Lung microvascular endothelial cell (primary cell): ENCODE data around the gene ADSS1. TPM values are rescaled to one million over a fixed set of nuclear protein-coding genes. Genes with fewer than 3 reads are reported as not detected.
"Not testable (repeated sequence)": the region's sequence is repeated elsewhere in the genome, so short reads cannot be mapped to it uniquely, and the experiment has no call there.

Experiments
- DNase-seq, 2 donors: peaks; one replicate each; pipeline versions ENCODE4 v3.0.0 to v3.0.0-alpha.2; 2010; ENCODE audit warnings: low read depth in 2 of 2
- total RNA-seq: library from RNA; depleted of rRNA; stranded (reverse); fragments of >200 nt; gene quantifications from 2 replicates; pipeline ENCODE4 v1.2.1, GENCODE V29; 2014

Gene ADSS1
- total RNA-seq, 1 donor from 2014 or later, result 1.8 TPM

DNA sequence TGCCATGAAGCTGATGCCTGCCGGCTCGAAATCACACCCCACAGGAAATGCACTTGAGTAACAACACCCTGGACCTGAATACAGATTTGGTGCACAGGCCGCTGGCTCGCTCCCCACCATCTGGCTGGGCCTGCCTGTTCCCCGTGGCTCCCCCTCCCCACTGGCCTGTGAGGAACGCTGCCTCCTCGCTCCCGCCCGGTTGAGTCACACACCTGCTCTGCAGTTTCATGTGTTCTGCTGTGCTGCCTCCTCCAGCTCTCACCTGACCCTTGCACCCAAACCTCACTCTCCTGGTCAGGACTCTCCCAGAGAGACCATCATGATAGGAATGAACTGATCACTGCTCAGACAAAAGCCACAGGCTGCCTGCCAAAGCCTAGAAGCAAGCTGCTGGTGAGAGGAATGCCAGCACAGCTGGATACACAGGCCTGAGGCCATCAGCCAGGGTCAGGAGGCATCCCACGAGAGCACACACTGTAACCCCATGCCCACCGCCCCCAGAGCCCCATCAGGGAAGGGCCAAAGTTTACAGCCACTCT is 25.2 kb downstream of the ADSS1 start:
- no peak for DNase-seq

DNA sequence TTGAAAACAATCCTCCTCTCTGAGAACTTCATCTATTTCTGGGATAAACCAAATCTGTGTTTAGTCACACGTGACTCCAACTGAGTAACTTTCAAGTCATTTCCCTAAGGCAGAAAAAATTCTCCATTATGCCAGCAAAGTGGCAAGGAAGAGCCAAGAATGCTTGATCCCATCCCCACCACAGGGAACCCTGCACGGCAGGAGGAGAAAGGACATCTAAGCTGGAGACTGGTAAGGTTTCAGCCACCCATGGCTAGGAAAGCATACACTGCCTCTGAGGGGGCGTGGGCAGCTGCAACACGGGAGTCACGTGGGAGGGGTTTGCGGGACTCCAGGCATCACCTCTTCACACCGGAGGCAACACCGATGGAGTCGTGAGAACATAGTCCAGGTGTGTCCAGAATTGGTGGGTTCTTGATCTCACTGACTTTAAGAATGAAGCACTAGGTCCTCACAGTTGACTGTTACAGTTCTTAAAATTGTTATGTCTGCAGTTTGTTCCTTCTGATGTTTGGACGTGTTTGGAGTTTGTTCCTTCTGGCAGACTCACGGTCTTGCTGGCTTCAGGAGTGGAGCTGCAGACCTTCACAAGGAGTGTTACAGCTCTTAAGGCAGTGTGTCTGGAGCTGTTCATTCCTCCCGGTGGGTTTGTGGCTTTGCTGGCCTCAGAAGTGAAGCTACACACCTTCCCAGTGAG is 26.2 kb downstream of the ADSS1 start:
- DNase-seq, result no peak

DNA sequence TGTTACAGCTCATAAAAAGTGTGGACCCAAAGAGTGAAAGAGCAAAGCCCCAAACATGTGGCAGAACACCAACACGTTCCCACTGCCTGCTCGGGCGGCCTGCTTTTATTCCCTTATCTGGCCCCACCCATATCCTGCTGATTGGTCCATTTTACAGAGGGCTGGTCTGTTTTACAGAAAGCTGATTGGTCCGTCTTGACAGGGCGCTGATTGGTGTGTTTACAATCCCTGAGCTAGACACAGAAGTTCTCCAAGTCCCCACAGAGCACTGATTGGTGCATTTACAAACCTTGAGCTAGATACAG is 26.7 kb downstream of the ADSS1 start:
- not testable (repeated sequence) for DNase-seq

DNA sequence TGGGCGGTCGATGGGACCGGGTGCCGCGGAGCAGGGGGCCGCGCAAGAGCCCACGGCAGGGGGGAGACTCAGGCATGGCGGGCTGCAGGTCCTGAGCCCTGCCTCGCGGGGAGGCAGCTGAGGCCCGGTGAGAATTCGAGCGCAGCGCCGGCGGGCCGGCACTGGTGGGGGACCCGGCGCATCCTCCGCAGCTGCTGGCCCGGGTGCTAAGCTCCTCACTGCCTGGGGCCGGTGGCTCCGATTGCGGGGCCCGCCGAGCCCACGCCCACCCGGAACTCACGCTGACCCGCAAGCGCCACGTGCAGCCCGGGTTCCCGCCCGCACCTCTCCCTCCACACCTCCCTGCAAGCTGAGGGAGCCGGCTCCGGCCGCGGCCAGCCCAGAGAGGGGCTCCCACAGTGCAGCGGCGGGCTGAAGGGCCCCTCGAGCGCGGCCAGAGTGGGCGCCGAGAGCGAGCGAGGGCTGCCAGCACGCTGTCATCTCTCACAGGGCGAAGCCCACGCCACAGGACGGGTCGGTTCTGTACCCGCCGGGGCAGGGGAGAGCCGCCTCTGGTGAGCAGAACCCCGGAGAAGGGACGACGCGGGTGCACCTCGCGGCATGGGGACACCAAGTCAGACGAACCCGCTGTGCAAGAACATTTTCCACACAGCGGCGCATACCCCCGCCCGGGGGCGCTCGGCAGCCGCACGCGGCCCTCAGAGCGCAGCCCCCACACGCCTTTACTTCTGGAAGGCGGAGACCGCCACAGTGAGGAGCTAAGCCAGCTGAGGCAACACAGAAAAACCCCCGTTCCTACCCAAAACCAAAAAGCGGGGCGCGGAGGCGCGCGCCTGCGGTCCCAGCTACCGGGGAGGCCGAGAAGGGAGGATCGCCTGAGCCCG is 27.8 kb downstream of the ADSS1 start:
- DNase-seq, result no peak

DNA sequence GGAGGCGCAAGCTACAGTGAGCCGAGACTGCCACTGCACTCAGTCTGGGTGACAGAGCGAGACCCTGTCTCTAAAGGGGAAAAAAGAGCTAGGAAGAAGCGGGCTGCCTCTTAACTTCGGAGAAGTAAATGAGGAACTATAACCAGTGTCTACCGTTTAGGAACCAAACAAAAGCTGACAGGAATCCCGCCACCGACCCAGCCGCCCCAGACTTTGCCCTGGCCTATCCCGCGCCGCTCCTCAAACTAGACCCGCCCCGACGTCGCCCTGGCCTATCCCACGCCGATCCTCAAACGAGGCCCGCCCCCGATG is 28.4 kb downstream of the ADSS1 start:
- DNase-seq, result no peak

DNA sequence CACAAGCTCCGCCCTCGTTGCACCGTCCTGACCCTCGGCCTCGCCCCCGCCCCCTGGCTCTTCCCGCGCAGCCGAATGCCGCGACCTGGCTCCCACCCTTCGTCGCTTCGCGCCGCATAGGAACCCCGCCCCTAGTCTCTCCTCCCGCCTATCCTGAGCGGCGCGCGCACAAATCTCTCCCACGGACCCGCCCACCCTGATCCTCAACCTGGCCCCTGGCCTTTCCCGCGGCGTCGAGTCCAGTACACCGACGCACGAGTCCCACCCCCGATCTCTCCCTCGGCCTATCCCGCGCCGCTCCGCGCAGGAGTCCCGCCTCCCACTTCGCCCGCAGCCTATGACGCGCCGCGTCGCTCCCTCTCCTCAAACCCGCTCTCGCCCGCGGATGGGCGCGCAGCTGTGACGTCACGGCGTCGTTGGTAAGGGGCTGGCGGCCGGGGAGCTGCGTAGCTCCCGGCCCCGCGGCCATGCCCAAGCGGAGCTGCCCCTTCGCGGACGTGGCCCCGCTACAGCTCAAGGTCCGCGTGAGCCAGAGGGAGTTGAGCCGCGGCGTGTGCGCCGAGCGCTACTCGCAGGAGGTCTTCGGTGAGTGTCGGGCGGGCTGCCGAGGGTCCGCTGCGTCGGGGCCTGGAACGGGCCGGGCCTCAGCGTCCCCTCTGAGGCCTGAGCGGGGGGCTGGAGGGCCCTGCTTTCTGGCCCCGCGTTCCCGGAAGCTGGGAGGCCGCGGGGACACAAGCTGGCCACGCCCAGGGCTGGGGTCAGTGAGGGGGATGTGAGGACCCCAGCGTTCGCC is 28.9 kb downstream of the ADSS1 start, which contains the start of gene SIVA1:
SIVA1 (plus strand) TSS at position 413 of the 793 bp plus-strand sequence; CDS start at position 468, 55 bp downstream.
- DNase-seq, result peak; percentile 100

DNA sequence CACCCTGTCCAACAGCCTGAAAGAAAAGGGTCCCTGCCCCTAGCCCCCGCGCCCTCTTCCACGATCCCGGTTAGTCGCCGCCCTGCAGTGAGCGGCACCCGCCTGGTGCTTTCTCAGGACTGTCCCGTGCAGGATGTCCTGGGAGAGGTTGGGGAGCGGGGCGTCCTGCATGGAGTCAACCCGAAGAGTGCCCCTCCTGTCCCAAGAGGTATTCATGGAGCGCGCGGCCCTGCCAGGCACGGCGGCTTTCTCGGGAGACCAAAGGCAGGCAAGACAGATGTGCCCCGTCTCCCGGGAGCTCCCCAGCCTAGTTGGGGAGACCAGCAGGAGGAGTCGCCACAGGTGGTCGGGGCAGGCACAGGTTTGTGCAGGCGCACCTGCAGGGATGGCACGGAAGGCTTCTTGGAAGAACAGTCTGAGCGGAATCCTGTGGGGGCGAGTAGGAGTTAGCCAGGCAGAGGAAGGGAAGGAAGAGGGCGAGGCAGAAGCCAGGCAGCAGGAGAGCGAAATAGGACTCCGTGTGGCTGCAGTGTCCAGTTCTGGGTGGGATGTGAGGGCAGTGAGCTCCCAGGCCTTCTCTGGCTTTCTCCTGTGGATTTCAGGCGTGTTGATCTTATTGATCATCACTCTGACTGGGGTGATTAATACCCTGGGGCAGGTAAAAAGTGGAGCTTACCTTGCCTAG is 29.6 kb downstream of the ADSS1 start:
- DNase-seq, result peak in 1 of 2 donors; percentile 27

DNA sequence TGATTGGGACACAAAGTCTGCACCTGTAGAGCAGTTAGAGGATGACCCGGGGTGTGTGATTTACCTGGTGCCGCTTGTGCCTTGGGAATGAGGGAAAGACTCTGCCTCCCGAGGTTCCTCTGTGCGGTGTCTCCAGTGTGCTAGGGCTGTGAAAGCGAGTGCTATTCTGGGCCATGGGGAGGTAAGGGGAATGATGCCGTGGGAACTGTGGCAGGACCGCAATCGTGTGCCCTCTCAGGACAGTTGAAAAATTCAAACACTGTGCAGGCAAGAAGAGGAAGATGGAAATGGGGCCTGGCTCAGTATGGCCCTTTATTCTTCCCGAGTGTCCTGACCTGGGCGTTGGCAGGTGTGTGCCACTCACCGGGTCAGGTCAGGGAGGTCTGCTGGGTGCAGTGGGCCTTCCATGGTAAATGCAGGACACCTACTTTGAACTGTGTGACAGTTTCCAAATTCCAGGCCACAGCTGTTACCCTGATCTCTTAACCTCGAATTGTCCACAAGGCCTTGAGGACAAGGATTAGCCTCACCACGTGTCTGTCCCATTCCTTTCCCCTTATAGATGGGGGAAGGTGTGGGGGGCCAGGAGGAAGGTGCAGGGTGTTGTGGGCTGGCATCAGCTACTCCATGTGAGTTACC is 30.3 kb downstream of the ADSS1 start:
- DNase-seq, result no peak

DNA sequence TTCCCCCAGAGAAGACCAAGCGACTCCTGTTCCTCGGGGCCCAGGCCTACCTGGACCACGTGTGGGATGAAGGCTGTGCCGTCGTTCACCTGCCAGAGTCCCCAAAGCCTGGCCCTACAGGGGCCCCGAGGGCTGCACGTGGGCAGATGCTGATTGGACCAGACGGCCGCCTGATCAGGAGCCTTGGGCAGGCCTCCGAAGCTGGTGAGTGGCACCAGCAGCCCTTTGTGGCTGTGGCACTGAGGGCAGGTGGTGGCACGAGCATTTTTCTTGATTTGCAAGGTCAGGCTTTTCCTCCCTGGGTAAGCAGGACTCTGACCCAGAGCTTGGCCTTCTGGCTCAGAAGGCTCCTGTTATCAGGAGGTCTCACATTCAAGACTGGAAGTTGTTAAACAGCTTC is 31.6 kb downstream of the ADSS1 start:
- no peak for DNase-seq

DNA sequence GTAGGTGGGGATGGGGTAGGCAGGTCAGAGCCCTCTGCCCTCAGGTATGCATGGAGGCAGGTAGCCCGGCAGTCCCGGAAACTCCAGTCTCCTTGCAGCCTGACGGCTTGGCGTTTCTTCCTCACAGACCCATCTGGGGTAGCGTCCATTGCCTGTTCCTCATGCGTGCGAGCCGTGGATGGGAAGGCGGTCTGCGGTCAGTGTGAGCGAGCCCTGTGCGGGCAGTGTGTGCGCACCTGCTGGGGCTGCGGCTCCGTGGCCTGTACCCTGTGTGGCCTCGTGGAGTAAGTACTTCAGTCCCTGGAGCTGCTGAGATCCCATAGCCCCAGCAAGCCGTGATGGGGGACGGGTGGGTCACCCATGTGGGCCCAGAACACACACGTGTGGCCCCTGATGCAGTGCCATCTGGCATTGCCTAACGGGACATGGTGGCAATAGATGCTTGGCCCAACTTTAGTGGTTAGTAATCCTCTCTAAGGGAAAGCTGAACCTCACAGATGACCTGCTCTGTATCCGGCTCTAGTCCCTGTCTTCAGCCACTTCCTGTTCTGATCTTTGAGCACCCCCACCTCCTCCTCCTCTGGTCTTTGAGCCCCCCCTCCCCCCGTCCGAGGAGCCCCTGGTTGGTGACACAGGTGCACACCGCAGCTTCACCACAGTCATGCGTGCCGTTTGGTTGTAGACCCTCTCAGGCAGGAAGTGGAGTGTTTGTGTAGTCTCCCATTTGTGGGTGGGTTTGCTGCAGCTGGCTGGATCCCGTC is 32.6 kb downstream of the ADSS1 start:
- DNase-seq, result no peak

DNA sequence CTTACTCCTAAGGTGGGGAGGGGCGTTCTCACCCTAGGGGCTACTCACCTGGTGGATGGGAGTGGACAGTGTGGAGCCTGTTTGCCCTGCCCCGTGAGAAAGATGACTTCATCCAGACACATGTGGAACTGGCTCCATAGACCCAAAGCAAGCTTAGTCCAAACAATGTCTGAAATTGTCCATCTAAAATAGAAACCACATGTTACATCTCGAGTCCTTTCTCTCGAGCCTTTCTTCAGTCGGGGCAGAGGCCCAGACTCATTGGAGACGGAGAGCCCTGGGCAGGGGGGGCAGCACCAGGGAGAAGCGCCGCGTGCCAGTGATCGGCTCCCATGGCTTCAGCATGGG is 33.2 kb downstream of the ADSS1 start:
- DNase-seq, result no peak

DNA sequence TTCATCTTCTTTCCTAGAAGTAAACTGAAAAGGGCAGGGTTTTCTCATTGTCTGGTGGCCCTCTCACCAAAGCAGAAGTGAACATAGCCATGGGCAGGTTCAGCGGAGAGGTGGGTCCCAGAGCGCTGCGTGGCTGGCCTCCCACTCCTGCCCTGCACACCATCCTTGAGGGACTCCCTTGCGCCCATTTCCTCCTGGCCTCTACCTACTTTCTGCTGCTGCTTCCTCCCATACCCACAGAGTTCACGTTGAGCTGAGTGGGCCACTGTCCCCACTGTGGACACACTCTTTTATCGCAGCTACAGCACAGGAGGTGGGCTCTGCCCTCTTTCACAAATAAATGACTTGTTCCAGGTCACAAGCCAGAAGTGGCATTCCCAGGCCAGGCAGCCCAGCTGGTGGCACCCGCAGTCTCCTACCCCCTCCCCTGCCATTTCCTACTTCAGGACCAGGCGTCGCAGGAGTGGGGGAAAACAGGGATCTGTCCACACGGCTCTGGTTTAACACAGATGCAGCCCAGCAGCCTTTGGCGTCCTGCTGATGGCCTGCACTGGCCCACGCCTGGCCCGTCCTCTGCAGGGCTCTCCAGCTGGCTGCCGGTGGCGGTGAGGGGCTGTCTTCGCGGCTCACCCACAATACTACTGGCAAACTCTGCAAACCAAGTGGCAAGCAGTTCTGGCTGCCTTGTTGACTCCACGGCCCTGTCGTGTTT is 33.8 kb downstream of the ADSS1 start:
- no peak for DNase-seq

DNA sequence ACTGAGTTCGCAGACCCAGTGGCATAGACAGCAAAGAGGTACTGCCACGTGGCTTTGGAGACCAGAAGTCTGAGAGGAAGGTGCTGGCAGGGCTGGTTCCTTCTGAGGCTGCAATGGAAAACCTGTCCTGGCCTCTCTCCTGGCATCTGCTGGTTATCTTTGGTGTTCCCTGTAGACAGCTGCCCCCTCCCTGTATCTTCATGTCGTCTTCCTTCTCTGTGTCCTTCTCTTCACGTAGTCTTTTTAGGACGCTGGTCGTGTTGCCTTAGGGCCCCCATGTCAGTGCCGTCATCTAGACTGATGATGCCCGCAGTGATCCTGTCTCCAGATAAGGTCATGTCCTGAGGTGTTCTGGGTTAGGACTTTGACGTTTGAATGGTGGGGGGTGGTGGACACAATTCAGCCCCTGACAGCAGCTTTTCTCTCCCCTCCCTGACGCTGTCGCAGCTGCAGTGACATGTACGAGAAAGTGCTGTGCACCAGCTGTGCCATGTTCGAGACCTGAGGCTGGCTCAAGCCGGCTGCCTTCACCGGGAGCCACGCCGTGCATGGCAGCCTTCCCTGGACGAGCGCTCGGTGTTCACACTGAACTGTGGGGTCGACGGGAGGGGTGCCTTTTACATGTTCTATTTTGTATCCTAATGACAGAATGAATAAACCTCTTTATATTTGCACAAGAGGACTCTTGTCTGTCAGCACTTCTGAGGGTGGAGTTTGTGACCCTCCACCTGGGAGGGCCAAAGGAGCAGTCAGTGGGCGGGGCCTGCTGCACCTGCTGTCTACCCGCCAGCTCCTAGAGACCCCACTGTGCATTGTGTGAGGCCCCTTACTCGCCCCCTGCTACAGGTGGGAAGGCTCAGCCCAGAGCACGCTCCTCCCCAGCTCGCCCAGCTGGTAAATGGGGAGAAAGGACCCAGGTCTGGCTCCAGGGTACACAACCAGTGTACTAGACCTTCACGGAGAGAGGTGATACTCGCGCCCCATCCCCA is 35.2 kb downstream of the ADSS1 start:
- no peak for DNase-seq

DNA sequence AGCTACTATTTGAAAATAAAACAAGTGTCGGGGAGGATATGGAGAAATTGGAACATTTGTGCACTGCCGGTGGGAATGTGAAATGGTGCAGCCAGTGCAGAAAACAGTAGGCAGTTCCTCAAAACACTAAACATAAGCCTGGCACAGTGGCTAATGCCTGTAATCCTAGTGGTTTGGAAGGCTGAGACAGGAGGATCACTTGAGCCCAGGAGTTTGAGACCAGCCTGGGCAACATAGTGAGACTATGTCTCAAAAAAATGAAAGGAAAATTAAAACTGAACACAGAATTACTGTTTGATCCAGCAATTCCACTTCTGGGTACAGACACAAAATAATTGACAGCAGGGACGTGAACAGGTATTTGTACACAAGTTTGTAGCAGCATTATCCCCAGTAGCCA is 41.5 kb downstream of the ADSS1 start:
- DNase-seq, result no peak

DNA sequence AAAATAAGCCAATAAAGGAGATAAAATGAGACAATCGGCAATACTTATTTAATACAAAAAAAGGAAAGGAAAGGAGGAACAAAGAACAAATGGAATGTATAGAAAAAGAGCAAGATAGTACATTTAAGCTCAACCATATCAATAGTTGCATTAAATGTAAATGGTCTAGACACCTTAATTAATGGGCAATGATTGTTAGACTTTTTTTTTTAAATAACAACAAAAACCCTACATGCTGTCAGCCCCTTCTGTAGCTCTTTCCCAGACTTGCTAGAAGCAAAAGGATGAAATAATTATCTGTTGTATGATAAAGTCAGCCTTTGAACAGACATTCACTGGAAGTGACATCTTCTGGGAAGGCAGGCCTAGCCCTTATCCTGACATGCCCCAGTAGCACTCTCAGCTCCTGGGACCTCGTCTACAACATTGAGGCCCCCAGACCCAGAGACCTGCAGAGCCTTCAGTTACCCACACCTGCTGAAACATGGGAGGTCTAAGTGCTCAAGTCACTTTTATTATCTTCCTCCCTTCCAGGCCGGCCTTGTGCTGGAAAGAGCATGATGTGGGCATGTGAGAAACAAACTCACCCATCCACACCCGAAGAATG is 42.3 kb downstream of the ADSS1 start:
- no peak for DNase-seq

DNA sequence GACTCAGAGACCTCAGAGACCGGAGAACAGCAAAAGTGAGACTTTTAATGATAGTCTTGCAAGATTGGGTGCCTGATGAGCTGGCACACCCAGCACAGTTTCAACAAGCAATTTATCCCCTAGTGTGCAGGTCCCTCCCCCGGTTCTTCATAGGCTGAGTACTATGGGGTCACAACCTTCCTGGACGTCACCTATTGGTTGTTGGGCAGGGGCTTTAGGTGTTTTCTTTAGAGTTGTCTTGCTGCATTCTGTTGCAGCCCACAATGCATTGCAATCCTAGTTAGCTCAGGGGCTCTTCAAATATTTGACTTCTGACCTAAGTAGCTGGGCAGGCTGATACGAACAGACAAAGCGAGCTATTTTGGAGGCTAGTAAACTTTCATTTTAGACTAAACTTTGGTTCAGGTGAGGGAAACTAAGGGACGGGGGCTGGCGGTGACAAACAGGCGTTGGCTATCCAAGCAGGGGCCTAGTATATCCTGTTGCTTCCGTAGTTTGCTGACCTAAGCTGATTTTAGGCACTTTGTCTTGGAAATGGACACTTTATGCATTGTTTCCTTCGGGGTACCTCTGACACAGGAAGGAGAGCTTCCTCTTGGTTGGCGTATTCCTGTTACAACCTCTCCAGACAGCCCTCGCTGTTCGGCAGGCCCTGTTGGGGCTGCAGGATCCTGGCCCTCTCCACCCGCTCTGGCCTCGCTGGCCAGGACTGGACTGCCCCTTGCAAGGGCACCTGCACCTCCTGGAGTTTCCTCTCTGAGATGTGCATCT is 43.0 kb downstream of the ADSS1 start:
- DNase-seq, result no peak

DNA sequence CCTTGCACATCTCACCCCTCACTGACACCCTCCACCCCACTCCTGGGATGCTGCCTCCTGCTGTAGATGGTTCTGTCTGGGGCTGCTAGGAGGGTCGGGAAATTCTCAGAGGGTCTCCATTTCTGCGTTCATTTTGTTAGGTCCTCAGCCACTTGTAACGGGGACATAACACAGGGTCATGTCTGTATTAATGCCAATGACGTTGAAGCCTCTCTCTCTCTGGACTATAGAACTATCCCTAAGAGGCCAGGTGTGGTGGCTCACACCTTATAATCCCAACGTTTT is 43.5 kb downstream of the ADSS1 start:
- DNase-seq, result no peak
